Measurements from ENCODE around the gene CCDC74B.
"Not testable (repeated sequence)": the region's sequence is repeated elsewhere in the genome, so short reads cannot be mapped to it uniquely, and the experiment has no call there.

DNA sequence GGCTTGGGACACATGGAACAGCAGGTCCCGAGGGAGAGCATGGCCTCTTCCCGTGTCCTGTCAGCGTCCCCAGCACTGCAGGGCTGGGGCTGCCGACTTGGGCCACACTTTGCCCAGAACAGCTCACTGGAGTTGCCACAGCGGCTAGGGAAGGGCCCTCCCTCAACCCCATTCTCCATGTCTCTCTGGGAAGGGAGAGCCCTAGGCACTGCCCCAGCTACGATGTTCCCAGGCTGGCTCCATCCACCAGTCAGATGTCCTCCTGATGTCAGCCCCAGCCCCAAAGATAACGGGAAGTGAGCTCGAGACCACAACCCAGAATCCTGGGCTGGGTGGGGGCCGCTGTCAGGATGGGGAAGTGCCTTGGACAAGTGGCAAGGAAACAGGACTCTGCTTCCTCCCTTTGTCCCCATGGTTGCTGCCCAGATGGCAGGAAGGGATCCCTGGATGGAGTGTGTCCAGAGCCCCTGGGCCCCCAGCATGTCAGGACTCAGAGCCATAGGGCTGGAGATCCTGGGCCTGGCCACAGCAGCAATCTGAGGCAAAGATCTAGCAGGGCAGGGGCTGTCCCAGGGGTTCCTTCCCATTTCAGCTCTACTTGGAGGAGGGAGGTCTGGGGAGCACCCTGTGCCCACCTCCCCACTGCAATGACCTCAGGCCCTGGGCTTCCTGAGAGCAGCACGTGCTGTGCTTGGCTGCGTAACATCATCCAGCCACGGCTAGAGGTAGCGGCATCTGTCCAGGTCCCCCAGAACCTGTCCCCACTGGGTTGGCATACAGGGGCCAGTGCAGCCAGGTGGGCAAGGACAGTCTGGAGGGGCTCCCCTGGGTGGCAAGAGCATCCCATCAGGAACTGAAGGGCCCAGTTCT is 2.3 kb downstream of the CCDC74B start:
- TF ChIP-seq POLR2A, POLR2AphosphoS5 (IDR thresholded peaks at IDR 0.05): not testable (repeated sequence)
- TF ChIP-seq, protein P1, sequence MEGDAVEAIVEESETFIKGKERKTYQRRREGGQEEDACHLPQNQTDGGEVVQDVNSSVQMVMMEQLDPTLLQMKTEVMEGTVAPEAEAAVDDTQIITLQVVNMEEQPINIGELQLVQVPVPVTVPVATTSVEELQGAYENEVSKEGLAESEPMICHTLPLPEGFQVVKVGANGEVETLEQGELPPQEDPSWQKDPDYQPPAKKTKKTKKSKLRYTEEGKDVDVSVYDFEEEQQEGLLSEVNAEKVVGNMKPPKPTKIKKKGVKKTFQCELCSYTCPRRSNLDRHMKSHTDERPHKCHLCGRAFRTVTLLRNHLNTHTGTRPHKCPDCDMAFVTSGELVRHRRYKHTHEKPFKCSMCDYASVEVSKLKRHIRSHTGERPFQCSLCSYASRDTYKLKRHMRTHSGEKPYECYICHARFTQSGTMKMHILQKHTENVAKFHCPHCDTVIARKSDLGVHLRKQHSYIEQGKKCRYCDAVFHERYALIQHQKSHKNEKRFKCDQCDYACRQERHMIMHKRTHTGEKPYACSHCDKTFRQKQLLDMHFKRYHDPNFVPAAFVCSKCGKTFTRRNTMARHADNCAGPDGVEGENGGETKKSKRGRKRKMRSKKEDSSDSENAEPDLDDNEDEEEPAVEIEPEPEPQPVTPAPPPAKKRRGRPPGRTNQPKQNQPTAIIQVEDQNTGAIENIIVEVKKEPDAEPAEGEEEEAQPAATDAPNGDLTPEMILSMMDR (IDR thresholded peaks at IDR 0.05) = not testable (repeated sequence)
